NCI-H82 treated with DMSO at 0.1 percent for 48 hours (cell line): ENCODE data around the gene ABLIM1.

Source experiments
- DNase-seq: peaks from one replicate; lab custom pipeline; 2025; ENCODE audit not compliant: unreplicated experiment; lab: John Stamatoyannopoulos, UW

Gene ABLIM1

GRCh38 chr10:114427124-114427852, 230.8 kb downstream of the ABLIM1 start:
- DNase-seq: no peak

- no peak for DNase-seq
Observed at GRCh38 chr10:114426476-114426875, 231.6 kb downstream of the ABLIM1 start.

- DNase-seq: no peak
Observed at GRCh38 chr10:114420811-114421485, 237.1 kb downstream of the ABLIM1 start.

GRCh38 chr10:114418109-114418508, 240.0 kb downstream of the ABLIM1 start:
- no peak for DNase-seq

- no peak for DNase-seq
Observed at GRCh38 chr10:114412907-114413797, 244.9 kb downstream of the ABLIM1 start.

- no peak for DNase-seq
Observed at GRCh38 chr10:114408968-114409444, 249.1 kb downstream of the ABLIM1 start.

- DNase-seq: no peak
Observed at GRCh38 chr10:114408112-114408967, 249.7 kb downstream of the ABLIM1 start.

GRCh38 chr10:114406455-114406854, 251.6 kb downstream of the ABLIM1 start:
- DNase-seq: no peak

- no peak for DNase-seq
Observed at GRCh38 chr10:114405011-114405350, 253.1 kb downstream of the ABLIM1 start.

- DNase-seq: no peak
Observed at GRCh38 chr10:114404171-114405010, 253.7 kb downstream of the ABLIM1 start, which contains the start of gene AFAP1L2. Gene AFAP1L2, minus strand, starts transcription at chr10:114404502. Its CDS starts 47 bp downstream, at chr10:114404455.

GRCh38 chr10:114403541-114404161, 254.4 kb downstream of the ABLIM1 start:
- DNase-seq: no peak

- DNase-seq: no peak
Observed at GRCh38 chr10:114402871-114403540, 255.1 kb downstream of the ABLIM1 start.

- no peak for DNase-seq
Observed at GRCh38 chr10:114402233-114402632, 255.8 kb downstream of the ABLIM1 start.

- DNase-seq: no peak
Observed at GRCh38 chr10:114401195-114401791, 256.8 kb downstream of the ABLIM1 start.

- DNase-seq: no peak
Observed at GRCh38 chr10:114400091-114400490, 258.0 kb downstream of the ABLIM1 start.

- no peak for DNase-seq
Observed at GRCh38 chr10:114399576-114399975, 258.5 kb downstream of the ABLIM1 start.

- DNase-seq: no peak
Observed at GRCh38 chr10:114398587-114399331, 259.3 kb downstream of the ABLIM1 start.
